Activated CD4-positive, alpha-beta T cell treated with anti-CD3 and anti-CD28 coated beads, Interleukin-2, Interleukin-6, amounts not matched to agents 100 ng/mL and 50 ng/mL, durations not matched to agents 16 hours and 8 hours (primary cell): ENCODE results near the gene OR2C1.
A peak's percentile ranks its signal among the peaks of the same experiment; 100 is the strongest.

Experiments used
- DNase-seq: peaks from one replicate; pipeline ENCODE4 v3.0.0-alpha.2; 2020

The OR2C1 gene

GRCh38 chr16:3355589-3355988 lies at the start of gene OR2C1:
Gene OR2C1 (plus strand): TSS chr16:3355889. CDS start chr16:3355941, 52 bp downstream.
- no peak for DNase-seq

- no peak for DNase-seq
Measured at GRCh38 chr16:3306078-3306477, 49.6 kb upstream of the OR2C1 start.

- no peak for DNase-seq
Measured at GRCh38 chr16:3311496-3311895, 44.2 kb upstream of the OR2C1 start.

GRCh38 chr16:3317315-3317999 lies 38.2 kb upstream of the OR2C1 start:
- no peak for DNase-seq

- DNase-seq, result no peak
Measured at GRCh38 chr16:3321816-3322215, 33.9 kb upstream of the OR2C1 start.

- no peak for DNase-seq
Measured at GRCh38 chr16:3327514-3327913, 28.2 kb upstream of the OR2C1 start.

GRCh38 chr16:3328104-3328503 lies 27.6 kb upstream of the OR2C1 start:
- no peak for DNase-seq

- DNase-seq, result no peak
Measured at GRCh38 chr16:3328643-3329042, 27.0 kb upstream of the OR2C1 start.

- DNase-seq, result no peak
Measured at GRCh38 chr16:3346041-3346440, 9.6 kb upstream of the OR2C1 start.

GRCh38 chr16:3347586-3347985 lies 8.1 kb upstream of the OR2C1 start:
- no peak for DNase-seq

GRCh38 chr16:3348547-3349167 lies 7.0 kb upstream of the OR2C1 start:
- DNase-seq, result no peak

GRCh38 chr16:3349175-3349574 lies 6.5 kb upstream of the OR2C1 start:
- DNase-seq, result no peak

- DNase-seq, result no peak
Measured at GRCh38 chr16:3356118-3356517, 429 bp downstream of the OR2C1 start.

- no peak for DNase-seq
Measured at GRCh38 chr16:3358871-3359270, 3.2 kb downstream of the OR2C1 start.

- no peak for DNase-seq
Measured at GRCh38 chr16:3362931-3363330, 7.2 kb downstream of the OR2C1 start.

- no peak for DNase-seq
Measured at GRCh38 chr16:3363793-3364192, 8.1 kb downstream of the OR2C1 start.

GRCh38 chr16:3364774-3365427 lies 9.2 kb downstream of the OR2C1 start:
- DNase-seq, result peak; percentile 88

GRCh38 chr16:3369073-3369472 lies 13.4 kb downstream of the OR2C1 start:
- no peak for DNase-seq

- DNase-seq, result no peak
Measured at GRCh38 chr16:3375680-3376079, 20.0 kb downstream of the OR2C1 start.

- DNase-seq, result no peak
Measured at GRCh38 chr16:3377917-3378316, 22.2 kb downstream of the OR2C1 start.

- DNase-seq, result no peak
Measured at GRCh38 chr16:3383045-3383448, 27.4 kb downstream of the OR2C1 start.

GRCh38 chr16:3388325-3388724 lies 32.6 kb downstream of the OR2C1 start:
- DNase-seq, result no peak

- no peak for DNase-seq
Measured at GRCh38 chr16:3389663-3390338, 34.1 kb downstream of the OR2C1 start.

GRCh38 chr16:3400446-3400778 lies 44.7 kb downstream of the OR2C1 start:
- DNase-seq, result no peak
